Measurements from ENCODE around the gene ETF1. TPM values are rescaled to one million over a fixed set of nuclear protein-coding genes. Genes with fewer than 3 reads are reported as not detected.

The ETF1 gene
- polyA plus RNA-seq, 3 donors = 34.8 to 71.4 (median 61.6) TPM

DNA sequence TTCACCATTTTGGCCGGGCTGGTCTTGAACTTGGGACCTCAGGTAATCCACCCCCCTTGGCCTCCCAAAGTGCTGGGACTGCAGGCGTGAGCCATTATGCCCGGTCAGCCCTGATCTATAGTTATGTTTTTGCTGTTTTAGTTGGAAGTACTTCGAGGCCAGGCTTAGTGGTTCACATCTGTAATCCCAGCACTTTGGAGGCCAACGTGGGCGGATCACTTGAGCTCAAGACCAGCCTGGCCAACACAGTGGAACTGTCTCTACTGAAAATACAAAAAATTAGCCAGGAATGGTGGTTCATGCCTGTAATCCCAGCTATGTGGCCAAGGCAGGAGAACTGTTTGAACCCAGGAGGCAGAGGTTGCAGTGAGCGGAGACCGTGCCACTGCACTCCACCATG lies 30.2 kb upstream of the ETF1 start:
- no peak overlapping the region for H3K27ac ChIP-seq (ENCODE audit: low read depth in 1 of 2, low read length in 2 of 2)
- peaks cover 48 to 54% of the 10 kb centered on the region in 2 donors for H3K36me3 Mint-ChIP-seq
- peak overlapping the region in 3 of 7 donors; percentile 5 to 33 (median 26) for H3K27ac Mint-ChIP-seq
- H3K4me1 Mint-ChIP-seq = peaks cover 17% of the 10 kb centered on the region
- H3K27me3 Mint-ChIP-seq (ENCODE audit: low read depth in 3 of 3) = no peaks in the 10 kb centered on the region
- peaks cover 40% of the 10 kb centered on the region for H3K79me2 ChIP-seq (ENCODE audit: insufficient read depth, low read length)
- no peak overlapping the region for H3K4me3 Mint-ChIP-seq
- H3K9me3 ChIP-seq (replicated peaks in 1 of 2; ENCODE audit: control insufficient read depth in 1 of 2, insufficient read depth in 1 of 2, low read length in 2 of 2) = no peaks in the 10 kb centered on the region
- DNase-seq = no peak
- H3K27me3 ChIP-seq (ENCODE audit: control insufficient read depth in 2 of 2, insufficient read depth in 2 of 2, low read length in 2 of 2) = no peaks in the 10 kb centered on the region
- peaks cover 42% of the 10 kb centered on the region for H4K20me1 ChIP-seq (ENCODE audit: insufficient read depth, low read length)
- WGBS (ENCODE audit: insufficient coverage) = 67% methylated on average over 3 of the region's 8 CpGs
- H3K4me3 ChIP-seq (replicated peaks in 1 of 3; ENCODE audit: low read depth in 2 of 3, low read length in 3 of 3) = no peak overlapping the region
- TF ChIP-seq, protein P1, sequence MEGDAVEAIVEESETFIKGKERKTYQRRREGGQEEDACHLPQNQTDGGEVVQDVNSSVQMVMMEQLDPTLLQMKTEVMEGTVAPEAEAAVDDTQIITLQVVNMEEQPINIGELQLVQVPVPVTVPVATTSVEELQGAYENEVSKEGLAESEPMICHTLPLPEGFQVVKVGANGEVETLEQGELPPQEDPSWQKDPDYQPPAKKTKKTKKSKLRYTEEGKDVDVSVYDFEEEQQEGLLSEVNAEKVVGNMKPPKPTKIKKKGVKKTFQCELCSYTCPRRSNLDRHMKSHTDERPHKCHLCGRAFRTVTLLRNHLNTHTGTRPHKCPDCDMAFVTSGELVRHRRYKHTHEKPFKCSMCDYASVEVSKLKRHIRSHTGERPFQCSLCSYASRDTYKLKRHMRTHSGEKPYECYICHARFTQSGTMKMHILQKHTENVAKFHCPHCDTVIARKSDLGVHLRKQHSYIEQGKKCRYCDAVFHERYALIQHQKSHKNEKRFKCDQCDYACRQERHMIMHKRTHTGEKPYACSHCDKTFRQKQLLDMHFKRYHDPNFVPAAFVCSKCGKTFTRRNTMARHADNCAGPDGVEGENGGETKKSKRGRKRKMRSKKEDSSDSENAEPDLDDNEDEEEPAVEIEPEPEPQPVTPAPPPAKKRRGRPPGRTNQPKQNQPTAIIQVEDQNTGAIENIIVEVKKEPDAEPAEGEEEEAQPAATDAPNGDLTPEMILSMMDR (IDR thresholded peaks at IDR 0.05) = no peak
- peaks cover 15 to 19% of the 10 kb centered on the region in 2 donors for H3K4me1 ChIP-seq (ENCODE audit: control insufficient read depth in 1 of 2, insufficient read depth in 2 of 2, low read length in 2 of 2)
- intact Hi-C loops (cut with micrococcal nuclease) = loop anchor here in 1 of 2 donors (10.0 kb wide), 2 partner anchors 692 to 722 kb away; partner anchors contain the start of gene MATR3
- peaks cover 50 to 54% of the 10 kb centered on the region in 2 donors for H3K36me3 ChIP-seq (replicated peaks in 1 of 2; ENCODE audit: control insufficient read depth in 1 of 2, insufficient read depth in 2 of 2, low read length in 2 of 2)
- H3K9me3 Mint-ChIP-seq = peaks cover 0 to 3% (median 0%) of the 10 kb centered on the region in 7 donors
- H2AFZ ChIP-seq (ENCODE audit: insufficient read depth, low read depth, low read length, poor library complexity, severe bottlenecking) = no peak overlapping the region
- H3K9ac ChIP-seq (ENCODE audit: insufficient read depth, low read length, poor library complexity, severe bottlenecking) = no peak overlapping the region
- no peak overlapping the region for H3K4me2 ChIP-seq (replicated peaks; ENCODE audit: extremely low read depth, low read length, poor library complexity, severe bottlenecking)

DNA sequence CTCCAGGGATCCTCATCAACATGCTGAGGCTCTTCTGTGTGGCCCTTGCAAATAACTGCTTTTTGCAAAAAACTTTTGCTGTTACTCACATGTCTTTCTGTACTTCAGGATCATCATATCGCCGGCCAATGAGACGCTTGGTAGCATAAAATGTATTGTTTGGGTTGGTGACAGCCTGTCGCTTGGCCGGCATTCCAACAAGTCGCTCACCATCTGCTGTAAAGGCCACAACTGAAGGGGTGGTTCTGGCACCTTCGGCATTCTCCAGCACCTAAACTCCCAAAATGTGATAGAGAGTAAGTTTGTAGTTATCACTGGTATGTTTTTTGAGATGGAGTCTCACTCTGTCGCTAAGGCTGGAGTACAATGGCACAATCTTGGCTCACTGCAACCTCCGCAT lies 27.8 kb upstream of the ETF1 start:
- 88% methylated on average over 5 of the region's 9 CpGs for WGBS (ENCODE audit: insufficient coverage)
- Mint-ChIP-seq H3K27me3 (ENCODE audit: low read depth in 3 of 3) (no peaks in the 10 kb centered on the region), H3K36me3 (peaks cover 70 to 77% of the 10 kb centered on the region in 2 donors), H3K4me3 (no peak overlapping the region), H3K4me1 (peaks cover 12% of the 10 kb centered on the region), H3K27ac (peak overlapping the region in 2 of 7 donors; percentile 42 to 44), H3K9me3 (peaks cover 0 to 2% (median 0%) of the 10 kb centered on the region in 7 donors)
- Histone ChIP-seq H3K4me2 (replicated peaks; ENCODE audit: extremely low read depth, low read length, poor library complexity, severe bottlenecking) (no peak overlapping the region), H3K79me2 (ENCODE audit: insufficient read depth, low read length) (peaks cover 49% of the 10 kb centered on the region), H3K27ac (ENCODE audit: low read depth in 1 of 2, low read length in 2 of 2) (no peak overlapping the region), H3K9ac (ENCODE audit: insufficient read depth, low read length, poor library complexity, severe bottlenecking) (no peak overlapping the region), H3K27me3 (ENCODE audit: control insufficient read depth in 2 of 2, insufficient read depth in 2 of 2, low read length in 2 of 2) (no peaks in the 10 kb centered on the region), H3K36me3 (replicated peaks in 1 of 2; ENCODE audit: control insufficient read depth in 1 of 2, insufficient read depth in 2 of 2, low read length in 2 of 2) (peaks cover 73 to 78% of the 10 kb centered on the region in 2 donors), H3K4me1 (ENCODE audit: control insufficient read depth in 1 of 2, insufficient read depth in 2 of 2, low read length in 2 of 2) (peaks cover 12 to 14% of the 10 kb centered on the region in 2 donors), H2AFZ (ENCODE audit: insufficient read depth, low read depth, low read length, poor library complexity, severe bottlenecking) (no peak overlapping the region), H3K4me3 (replicated peaks in 1 of 3; ENCODE audit: low read depth in 2 of 3, low read length in 3 of 3) (no peak overlapping the region), H3K9me3 (replicated peaks in 1 of 2; ENCODE audit: control insufficient read depth in 1 of 2, insufficient read depth in 1 of 2, low read length in 2 of 2) (no peaks in the 10 kb centered on the region), H4K20me1 (ENCODE audit: insufficient read depth, low read length) (peaks cover 60% of the 10 kb centered on the region)
- TF ChIP-seq, protein P1 (IDR thresholded peaks at IDR 0.05) = no peak
- no peak for DNase-seq
- intact Hi-C loops (cut with micrococcal nuclease) = loop anchor here in 1 of 2 donors (10.0 kb wide), 2 partner anchors 694 to 724 kb away; partner anchors contain the start of gene MATR3
